Vagina (tissue), 2 donors: ENCODE measurements around the gene RNU6-9.

ENCODE experiments used
- CTCF ChIP-seq, 3 experiments: fragments of 450-650 bp in 2 of 3; fragments of 200-600 bp in 1 of 3; sonication (generic) in 1 of 3; IDR thresholded peaks; one replicate each; pipeline ENCODE4 v1.5.1; 2017 to 2019; ENCODE audit warnings: antibody characterized with exemption in 3 of 3, mild to moderate bottlenecking in 2 of 3, moderate library complexity in 2 of 3
- POLR2AphosphoS5 ChIP-seq, 2 donors: sonication (generic); formaldehyde crosslinking; IDR thresholded peaks; one replicate each; pipeline ENCODE4 v1.9.0; 2017; ENCODE audit warnings: antibody characterized with exemption in 2 of 2, mild to moderate bottlenecking in 2 of 2, low read depth in 1 of 2; ENCODE audit not compliant: insufficient read depth in 1 of 2

- no peak for TF ChIP-seq CTCF (IDR thresholded peaks at IDR 0.05)
- no peak for TF ChIP-seq POLR2AphosphoS5 (IDR thresholded peaks at IDR 0.05; ENCODE audit: insufficient read depth in 1 of 2, low read depth in 1 of 2)
Measured at GRCh38 chr19:925087-925525, 31.8 kb downstream of the RNU6-9 start.
